AG10803 (cell line): ENCODE results near the gene MTUS2.

ENCODE experiments used
- DNase-seq: peaks from one replicate; pipeline ENCODE4 v3.0.0; 2010; ENCODE audit warnings: low read depth
- H3K4me3 ChIP-seq: 2 replicates; pipeline ENCODE4 v1.5.1; 2011; ENCODE audit warnings: mild to moderate bottlenecking, low read length, control low read depth
- TF ChIP-seq, protein P1 (sequence below): conservative IDR thresholded peaks from 2 replicates; pipeline ENCODE4 v1.5.1; 2011; ENCODE audit warnings: mild to moderate bottlenecking, low read length, control low read depth, inconsistent platforms

MTUS2 gene

DNA sequence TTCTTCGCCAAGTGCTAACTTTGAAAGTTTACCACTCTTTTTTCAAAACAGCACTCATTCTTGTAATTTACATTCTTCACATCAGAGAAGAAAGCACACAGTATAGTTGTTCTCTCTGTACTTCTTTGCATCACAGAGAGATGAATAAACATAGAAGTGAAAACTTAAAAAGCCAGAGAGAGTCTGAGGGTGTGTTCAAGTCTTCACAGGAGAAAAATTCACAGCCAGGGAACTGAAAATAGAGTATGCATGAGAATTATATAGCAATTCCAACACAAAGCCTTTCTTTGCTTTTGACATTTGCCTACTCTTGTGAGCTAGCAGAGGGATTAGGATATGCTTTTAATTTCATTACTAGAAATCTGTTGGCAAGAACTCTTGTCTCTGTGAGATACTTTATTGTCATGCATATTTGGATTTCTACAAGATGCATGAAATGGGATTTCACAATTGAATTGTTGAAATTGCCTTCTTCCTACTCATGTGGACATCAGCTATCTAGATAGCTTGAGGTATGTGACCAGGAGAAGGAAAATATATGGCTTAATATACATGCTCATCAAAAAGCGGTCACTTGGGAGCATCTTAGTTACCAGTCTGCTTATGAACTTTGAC lies 609.3 kb downstream of the MTUS2 start:
- peak; percentile 80 for DNase-seq
- TF ChIP-seq, protein P1, sequence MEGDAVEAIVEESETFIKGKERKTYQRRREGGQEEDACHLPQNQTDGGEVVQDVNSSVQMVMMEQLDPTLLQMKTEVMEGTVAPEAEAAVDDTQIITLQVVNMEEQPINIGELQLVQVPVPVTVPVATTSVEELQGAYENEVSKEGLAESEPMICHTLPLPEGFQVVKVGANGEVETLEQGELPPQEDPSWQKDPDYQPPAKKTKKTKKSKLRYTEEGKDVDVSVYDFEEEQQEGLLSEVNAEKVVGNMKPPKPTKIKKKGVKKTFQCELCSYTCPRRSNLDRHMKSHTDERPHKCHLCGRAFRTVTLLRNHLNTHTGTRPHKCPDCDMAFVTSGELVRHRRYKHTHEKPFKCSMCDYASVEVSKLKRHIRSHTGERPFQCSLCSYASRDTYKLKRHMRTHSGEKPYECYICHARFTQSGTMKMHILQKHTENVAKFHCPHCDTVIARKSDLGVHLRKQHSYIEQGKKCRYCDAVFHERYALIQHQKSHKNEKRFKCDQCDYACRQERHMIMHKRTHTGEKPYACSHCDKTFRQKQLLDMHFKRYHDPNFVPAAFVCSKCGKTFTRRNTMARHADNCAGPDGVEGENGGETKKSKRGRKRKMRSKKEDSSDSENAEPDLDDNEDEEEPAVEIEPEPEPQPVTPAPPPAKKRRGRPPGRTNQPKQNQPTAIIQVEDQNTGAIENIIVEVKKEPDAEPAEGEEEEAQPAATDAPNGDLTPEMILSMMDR = no peak
- peak overlapping the region; percentile 56 for H3K4me3 ChIP-seq

DNA sequence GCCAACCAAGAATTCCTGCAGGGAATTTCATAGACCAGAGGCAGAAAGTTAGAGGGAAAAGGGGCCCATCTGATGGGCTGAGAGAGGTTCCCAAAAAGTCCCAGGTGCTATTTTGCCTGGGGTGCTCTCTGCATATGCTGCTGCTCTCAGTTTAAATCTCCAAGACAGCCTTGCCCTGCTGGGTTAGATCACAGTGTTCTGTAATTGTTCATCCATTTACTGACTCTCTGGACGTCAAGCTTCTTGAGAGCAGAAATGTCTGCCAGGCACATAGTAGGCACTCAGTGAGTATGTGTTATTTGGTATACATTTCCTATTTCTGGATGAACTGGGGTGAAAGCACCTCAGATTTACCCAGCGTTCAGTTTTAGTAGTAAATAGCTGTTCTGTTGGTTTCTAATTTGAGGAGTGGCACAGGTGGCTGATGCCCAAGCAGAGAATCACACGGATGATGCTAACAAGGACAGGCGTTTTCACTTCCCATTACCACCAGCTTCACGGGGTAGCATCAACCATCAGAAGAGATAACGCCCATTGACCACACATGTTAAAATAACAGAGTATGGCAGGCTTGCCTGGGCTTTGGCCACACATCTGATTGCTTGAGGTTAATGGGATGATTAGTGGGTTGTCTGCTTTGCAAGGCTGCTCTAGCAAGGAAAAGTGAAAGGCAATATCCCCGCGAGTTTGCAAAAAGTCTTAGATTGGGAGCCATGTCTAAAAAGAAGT lies 614.2 kb downstream of the MTUS2 start:
- no peak for DNase-seq
- H3K4me3 ChIP-seq = peak overlapping the region; percentile 11

DNA sequence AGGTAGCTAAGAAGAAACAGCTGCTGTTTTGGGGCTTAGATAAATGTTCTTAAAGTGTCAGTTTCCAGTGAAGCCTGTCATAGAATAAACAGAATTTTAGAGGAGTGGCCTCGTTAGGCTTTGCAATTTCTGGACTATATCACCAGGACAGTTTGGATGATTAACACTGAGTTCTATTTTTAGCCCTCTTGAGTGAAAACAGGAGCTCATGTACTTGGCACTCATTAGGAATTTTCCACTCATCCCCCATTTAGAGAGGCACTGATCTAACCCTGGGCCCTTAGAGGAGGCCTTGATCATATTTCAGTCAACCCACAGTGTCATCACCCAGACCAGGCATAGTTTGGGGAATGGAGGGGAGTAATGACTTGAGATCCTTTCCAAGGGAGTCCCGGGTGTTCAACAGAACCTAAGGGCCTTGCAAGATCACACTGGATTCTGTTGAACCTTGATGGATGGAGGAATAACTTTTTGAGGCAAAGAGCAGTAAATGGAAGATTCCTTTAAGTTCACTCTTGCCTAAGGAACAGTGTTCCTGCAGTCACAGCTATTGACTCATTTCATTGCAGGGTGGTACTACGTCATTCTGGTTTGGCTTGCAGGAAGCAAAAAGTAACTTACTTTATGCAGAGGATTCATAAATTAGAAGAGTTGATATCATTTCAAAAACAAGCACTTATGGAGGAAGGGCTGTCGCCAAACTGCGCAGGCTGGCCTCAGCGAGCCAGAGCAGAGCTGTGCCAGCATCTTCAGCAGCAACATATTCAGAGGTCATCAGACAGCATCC lies 615.2 kb downstream of the MTUS2 start:
- H3K4me3 ChIP-seq = no peak overlapping the region
- DNase-seq = peak; percentile 95
- TF ChIP-seq, protein P1 = no peak

More for the DNA sequence above, 614.2 kb downstream of the MTUS2 start:
- TF ChIP-seq, protein P1 = no peak

DNA sequence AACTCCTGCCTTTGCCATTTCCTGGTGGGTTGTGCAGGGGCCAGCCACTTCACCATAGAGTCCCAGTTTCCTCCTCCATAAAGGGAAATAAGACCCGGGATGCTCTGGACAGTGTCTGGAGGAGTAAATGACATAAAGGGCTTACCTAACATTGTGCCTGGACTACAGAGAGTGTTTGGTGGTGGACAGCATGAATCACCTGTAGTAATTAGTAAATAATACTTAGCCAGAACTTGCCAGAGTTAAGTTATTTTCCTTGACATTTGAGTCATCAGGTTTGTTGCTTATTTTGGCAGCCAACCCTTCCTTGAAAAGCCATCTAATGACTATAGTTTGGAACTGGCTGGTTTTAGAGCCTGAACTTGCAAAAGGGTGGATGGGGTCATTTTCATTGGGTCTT lies 616.2 kb downstream of the MTUS2 start:
- peak; percentile 70 for DNase-seq
- TF ChIP-seq, protein P1 = no peak
- no peak overlapping the region for H3K4me3 ChIP-seq

DNA sequence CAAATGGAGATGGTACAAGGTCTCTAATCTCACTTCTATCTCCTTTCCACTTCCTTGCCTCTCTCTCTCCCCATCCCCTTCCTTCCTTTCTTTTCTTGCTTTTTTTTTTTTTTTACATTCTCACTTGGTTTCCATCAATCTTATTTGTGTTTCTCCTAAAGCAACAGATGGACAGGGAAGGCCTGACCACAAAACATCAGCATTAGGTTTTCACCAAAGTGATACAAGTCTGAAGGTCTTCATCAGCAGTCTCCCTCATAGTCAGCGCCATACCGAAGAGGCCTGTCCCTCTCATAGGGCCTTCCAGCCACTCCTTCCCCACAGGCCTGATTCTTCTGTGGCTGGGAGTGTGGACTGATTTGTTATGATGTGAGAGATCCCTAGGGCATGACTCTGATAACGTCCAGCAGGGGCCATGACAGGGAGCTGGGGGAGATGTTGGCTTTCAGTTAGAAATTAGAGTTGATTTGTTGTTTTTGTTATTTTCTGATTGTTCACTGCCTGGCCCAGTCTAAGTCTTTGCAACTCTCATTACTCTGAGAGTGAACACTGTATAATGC lies 616.7 kb downstream of the MTUS2 start:
- H3K4me3 ChIP-seq = no peak overlapping the region
- TF ChIP-seq, protein P1 = no peak
- no peak for DNase-seq

DNA sequence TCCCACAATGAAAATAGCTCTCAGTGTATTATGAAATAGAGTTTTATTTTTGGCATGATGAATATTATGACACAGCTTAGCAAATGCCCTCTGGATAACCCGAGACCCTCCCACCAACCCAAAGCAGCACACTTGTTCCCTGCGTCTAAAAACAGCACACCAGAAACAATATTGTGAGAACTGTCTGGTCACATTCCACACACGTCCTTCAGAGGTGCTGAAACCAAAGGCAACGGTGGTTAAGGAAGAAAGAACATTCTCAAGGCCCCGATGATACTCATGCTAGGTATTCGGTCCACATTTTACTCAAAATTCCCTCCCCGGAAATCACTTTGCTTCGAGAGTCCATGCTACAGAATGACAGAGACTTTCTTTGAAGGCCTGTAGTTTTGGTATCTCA lies 618.6 kb downstream of the MTUS2 start:
- H3K4me3 ChIP-seq = no peak overlapping the region
- no peak for DNase-seq
- TF ChIP-seq, protein P1 = no peak
